Fibroblast of skin of left quadriceps (primary cell): Measurements from ENCODE around the gene B4GALT5.

Experiments used
- DNase-seq, 2 experiments: peaks; one replicate each; pipeline ENCODE4 v3.0.0-alpha.2; 2013; ENCODE audit warnings: low read depth in 2 of 2

Gene B4GALT5

GRCh38 chr20:49607568-49607967, 106.1 kb downstream of the B4GALT5 start:
- DNase-seq: no peak

GRCh38 chr20:49603209-49603627, 110.5 kb downstream of the B4GALT5 start:
- no peak for DNase-seq

GRCh38 chr20:49602345-49603208, 111.1 kb downstream of the B4GALT5 start:
- no peak for DNase-seq

- no peak for DNase-seq
Observed at GRCh38 chr20:49601153-49601924, 112.3 kb downstream of the B4GALT5 start.

GRCh38 chr20:49599746-49600113, 113.9 kb downstream of the B4GALT5 start:
- DNase-seq: no peak

GRCh38 chr20:49597825-49598395, 115.8 kb downstream of the B4GALT5 start:
- no peak for DNase-seq

GRCh38 chr20:49595811-49596561, 117.7 kb downstream of the B4GALT5 start:
- no peak for DNase-seq

GRCh38 chr20:49595346-49595745, 118.3 kb downstream of the B4GALT5 start:
- no peak for DNase-seq

- no peak for DNase-seq
Observed at GRCh38 chr20:49594931-49595315, 118.8 kb downstream of the B4GALT5 start.

- DNase-seq: peak; percentile 70 to 73
Observed at GRCh38 chr20:49594143-49594930, 119.3 kb downstream of the B4GALT5 start.

GRCh38 chr20:49593466-49594142, 120.1 kb downstream of the B4GALT5 start:
- DNase-seq: no peak

GRCh38 chr20:49592120-49592519, 121.6 kb downstream of the B4GALT5 start:
- DNase-seq: no peak

- DNase-seq: no peak
Observed at GRCh38 chr20:49591217-49591865, 122.3 kb downstream of the B4GALT5 start.

- DNase-seq: no peak
Observed at GRCh38 chr20:49590163-49591017, 123.3 kb downstream of the B4GALT5 start.

- no peak for DNase-seq
Observed at GRCh38 chr20:49589747-49590146, 123.9 kb downstream of the B4GALT5 start.

- peak; percentile 69 to 71 for DNase-seq
Observed at GRCh38 chr20:49587111-49587570, 126.5 kb downstream of the B4GALT5 start.

GRCh38 chr20:49585585-49586245, 128.0 kb downstream of the B4GALT5 start:
- no peak for DNase-seq
